NCI-H524 treated with DMSO at 0.1 percent for 48 hours (cell line): ENCODE results near the gene ASIC1.

Experiments used
- DNase-seq: peaks from one replicate; lab custom pipeline; 2025; lab: John Stamatoyannopoulos, UW

Gene ASIC1

DNA sequence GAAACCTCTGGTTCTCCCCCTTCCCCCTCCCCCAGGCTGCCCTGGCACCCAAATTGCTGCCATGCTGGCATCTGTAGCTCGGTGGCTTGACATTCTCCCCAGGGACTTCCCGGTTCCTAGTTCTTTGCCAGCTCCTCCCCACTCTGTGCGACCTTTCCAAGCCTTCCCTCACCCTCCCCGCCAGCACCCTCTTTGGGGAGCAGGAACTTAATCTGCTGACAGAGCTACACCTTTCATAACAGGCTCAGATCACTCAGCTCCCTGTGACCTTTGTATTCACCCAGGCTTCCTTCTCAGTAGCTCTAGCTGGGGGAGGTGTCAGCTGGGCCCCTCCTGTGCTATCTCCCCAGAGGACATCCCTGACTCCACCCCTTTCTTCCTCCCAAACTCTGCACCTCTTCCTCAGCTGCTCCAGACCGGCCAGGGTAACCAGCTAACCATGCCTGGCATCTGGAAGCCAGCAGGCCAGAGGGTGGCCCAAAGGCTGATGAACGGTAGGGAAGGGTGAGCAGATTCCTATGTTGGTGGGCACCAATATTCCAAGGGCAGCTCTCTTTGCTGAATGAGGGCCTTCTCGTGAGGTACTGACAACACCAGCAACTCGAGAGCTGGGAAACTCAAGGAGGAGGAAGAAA lies 52.8 kb downstream of the ASIC1 start:
- no peak for DNase-seq

DNA sequence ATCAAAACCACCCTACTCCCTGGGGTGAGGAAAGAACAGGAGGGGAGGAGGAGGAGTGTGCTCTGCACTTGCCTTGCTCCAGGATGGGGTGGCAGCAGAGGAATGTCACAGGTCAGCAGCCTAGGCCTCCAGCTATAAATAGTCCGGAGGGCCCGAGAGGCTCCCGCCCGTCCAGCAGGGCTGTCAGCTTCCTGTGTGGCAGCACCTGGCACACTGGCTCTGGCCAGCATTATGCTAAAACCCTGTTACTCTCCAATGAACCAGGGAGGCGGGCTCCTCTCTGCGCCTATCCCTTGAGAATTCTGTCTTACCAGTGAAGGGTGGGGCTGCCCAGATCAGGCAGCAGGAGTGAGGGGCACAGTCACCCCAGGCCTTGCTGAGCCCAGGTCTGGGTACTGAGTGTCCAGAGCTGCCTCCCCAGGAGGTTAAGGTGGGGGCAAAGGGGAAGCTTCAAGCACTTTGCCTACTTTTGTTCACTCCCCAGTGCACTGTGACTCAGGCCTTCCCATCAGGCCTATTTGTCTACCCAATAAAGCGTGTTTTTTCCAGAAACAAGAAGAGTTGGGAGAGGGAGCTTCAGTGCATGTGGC lies 53.5 kb downstream of the ASIC1 start:
- no peak for DNase-seq

DNA sequence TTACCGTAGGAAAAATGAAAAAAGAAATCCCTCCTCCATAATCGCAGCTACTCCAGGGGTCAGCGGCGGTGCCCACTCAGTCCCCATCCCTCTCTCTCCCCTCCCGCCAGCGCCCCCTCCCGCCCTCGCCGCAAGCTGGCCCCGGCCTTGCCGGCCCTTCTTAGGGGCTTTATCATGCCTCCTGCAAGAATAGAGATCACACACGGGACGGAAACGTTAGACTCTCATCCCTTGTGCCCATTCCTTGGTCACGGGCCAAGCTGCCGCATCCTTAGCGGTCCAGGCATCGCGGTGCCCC lies 53.9 kb downstream of the ASIC1 start:
- no peak for DNase-seq

DNA sequence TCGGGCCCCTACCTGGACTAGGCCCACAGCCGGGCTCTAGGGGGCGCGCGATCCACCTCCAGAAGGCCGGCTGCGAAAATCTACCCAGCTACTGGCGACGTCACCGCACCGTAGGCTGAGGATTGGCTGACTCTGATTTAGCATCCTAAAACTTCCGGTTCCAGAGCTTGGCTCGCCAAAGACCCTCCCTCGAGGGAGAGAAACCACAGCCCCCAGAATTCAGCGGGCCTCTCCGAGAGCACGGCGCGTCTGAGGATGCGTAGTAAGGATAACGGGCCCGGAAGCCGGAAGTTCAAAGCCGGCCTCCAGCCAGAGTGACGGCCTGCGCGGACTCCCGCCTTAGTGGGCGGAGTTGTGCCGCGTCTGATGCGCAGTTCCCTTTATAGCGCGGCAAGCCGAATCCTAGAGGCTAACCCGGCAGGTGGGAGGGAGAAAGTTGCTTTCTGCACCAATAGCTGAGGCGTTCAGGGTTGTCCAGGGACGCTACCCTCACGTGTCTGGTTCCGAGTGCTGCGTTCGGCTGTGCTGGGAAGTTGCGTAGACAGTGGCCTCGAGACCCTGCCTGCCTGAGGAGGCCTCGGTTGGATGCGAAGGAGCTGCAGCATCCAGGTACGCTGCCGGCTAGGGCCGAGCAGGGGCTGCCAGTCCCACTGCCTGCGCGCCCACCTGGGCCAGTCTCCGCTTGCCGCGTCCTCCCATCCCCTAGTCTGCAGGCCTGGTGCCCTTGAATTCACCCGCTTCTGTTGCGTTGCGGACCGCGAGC lies 54.5 kb downstream of the ASIC1 start, which contains the start of gene COX14:
TSS of gene COX14 (plus strand) at position 544 of the 763 bp plus-strand sequence. CDS start 7,808 bp downstream, outside the sequence.
- DNase-seq = peak; percentile 97

DNA sequence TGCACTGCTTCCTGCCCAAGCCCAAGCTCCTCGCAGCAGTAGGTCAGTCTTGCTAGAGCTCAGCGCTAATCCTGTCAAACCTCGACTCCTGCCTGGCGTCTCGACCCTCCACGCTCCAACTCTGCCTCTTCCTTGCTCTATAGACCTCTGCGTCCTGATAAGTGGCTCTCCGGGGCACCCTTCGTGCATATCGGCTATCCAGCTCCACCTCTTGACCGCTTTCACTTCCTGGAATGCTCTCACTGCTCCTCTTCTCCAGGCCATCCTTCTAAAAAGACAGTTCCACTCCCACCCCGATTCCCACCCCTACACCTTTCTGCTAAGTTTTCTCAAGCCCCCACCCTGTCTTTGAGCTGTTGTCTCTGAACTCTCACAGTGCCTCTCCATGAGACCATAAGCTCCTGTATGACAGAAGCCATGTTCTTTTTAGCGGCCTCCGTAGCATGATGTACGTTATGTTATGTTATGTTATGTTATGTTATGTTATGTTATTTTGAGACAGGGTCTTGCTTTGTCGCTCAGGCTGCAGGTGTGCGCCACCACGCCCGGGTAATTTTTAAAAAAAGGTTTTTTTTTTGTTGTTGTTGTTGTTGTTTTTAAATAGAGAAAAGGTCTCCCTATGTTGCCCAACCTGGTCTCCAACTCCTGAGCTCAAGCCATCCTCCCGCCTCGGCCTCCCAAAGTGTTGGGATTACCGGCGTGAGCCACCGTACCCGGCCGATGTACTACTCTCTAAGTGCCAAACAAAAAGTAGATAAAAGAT lies 55.2 kb downstream of the ASIC1 start:
- DNase-seq = no peak

DNA sequence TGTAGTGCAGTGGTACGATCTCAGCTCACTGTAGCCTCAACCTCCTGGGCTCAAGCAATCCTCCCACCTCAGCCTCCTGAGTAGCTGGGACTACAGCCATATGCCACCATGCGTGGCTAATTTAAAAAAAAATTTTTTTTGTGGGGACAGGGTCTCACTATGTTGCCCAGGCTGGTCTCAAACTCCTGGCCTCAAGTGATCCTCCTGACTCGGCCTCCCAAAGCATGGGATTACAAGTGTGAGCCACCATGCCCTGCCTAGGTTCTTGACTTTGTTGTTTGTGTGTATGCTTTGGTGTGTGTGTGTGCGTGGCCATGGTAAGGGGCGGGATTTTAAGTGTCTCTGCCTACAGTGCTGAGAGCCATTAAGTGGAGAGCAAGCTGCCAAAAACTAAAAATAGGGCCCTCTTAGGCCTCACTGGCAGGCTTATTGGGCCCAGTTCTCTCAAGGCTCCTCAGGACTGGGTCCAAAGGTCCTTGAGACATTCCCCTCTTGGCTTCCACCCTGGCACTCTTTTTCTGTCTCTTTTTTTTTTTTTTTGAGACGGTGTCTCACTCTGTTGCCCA lies 59.7 kb downstream of the ASIC1 start:
- no peak for DNase-seq

DNA sequence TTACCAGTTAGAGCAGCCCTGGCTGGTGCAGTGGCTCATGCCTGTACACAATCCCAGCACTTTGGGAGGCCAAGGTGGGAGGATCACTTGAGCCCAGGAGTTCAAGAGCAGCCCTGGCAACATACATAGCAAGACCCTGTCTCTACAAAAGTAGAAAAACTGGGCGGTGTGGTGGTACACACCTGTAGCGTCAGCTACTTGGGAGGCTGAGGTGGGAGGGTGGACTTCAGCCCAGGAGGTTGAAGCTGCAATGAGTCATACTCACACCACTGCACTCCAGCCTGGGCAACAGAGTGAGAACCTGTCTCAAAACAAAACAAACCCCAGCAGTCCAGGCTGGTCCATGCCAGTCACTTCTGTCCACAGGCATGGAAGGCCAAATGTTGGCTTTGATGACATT lies 62.0 kb downstream of the ASIC1 start:
- DNase-seq = no peak

DNA sequence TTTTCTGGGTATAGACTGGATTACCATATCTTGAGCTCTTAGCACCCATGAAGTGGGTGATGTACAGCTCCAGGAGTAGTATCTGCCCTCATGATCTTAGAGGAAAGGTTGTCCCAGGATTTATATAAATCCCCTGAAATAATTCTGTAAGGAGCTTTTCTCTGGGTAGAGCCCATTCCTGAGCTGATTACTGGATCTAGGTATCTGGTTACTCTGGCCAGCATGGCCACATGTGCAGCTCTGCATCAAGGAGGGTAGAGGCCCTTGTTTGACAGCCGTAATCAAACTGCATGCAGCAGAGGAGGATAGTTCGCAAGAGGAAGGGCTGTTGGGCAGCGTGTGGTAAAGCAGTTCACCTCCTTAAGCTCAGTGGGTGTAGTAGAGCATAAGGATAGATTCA lies 63.1 kb downstream of the ASIC1 start:
- no peak for DNase-seq

DNA sequence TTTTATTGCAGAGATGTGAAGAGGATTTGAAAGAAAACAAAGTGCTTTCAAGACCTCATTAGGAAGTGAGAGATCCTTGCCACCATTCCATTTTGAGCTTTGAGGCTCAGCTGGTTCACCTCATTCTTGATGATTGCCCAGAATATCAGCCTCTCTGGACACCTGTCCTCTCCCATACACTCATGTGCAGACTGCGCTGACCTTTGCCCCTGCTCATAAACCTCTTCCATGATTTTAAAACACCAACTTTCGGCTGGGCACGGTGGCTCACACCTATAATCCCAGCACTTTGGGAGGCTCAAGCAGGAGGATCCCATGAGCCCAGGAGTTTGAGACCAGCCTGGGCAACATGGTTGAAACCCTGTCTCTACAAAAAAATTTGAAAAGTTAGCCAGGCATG lies 63.6 kb downstream of the ASIC1 start:
- DNase-seq = no peak

DNA sequence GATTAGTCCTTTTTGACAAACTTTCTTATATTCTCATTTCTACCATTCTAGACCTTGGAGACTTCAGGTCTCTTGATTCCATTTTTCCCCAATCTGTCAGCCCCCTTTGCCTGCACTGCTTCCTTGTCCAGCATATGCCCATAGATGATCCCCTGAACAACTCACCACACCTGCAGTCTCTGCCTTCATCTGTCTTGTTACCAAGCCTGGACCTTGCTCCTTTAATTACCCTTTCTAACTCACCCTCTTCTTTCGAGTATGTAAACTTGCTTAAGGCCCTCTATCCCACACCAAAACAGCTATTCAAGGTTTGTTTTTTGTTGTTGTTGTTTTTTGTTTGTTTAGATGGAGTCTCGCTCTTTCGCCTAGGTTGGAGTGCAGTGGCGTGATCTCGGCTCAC lies 64.2 kb downstream of the ASIC1 start:
- no peak for DNase-seq

DNA sequence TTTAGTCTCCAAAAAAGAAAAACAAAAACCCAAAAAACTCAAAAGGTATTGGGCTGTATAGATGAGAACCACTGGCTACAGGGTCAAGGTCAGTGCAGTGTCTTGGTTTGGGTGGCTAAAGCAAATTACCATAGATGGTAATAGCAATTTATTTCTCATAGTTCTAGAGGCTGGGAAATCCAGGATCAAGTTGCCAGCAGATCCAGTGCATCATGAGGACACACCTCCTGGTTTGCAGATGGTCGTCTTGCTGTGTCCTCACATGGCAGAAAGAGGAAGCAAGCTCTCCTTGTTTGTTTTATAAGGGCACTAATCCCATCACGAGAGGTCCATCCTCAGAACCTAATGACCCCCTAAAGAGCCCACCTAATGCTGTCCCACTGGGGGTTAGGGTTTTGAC lies 65.8 kb downstream of the ASIC1 start:
- no peak for DNase-seq

DNA sequence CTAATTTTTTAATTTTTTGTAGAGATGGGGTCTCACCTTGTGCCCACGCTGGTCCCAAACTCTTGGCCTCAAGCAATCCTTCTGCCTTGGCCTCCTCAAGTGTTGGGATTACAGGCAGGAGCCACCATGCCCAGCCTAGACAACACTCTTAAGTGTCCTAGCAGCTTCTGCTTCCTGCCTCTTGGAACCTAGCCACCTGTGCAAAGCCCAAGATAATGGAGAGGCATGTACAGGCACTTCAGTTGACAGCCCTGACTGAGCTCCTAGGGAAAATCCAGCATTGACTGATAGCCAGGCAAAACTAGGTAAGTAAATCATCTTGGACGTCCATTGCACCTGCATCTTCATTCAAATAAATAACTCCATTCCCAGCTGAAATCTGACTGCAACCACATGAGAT lies 70.2 kb downstream of the ASIC1 start:
- no peak for DNase-seq

DNA sequence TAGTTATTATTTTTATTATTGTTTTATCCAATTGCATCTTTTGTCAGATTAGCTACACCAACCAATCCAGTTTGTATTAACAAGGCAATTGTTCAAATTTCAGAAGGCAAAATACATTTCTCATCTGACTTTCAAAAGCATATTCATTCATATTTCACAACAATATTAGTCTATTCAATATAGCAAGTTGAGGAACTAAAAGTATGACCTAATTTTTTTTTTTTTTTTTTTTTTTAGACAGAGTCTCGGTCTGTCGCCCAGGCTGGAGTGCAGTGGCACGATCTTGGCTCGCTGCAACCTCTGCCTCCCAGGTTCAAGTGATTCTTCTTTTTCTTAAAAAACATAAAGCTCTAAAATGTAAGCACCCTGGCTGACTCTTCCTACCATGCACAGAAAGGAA lies 71.9 kb downstream of the ASIC1 start:
- DNase-seq = no peak

DNA sequence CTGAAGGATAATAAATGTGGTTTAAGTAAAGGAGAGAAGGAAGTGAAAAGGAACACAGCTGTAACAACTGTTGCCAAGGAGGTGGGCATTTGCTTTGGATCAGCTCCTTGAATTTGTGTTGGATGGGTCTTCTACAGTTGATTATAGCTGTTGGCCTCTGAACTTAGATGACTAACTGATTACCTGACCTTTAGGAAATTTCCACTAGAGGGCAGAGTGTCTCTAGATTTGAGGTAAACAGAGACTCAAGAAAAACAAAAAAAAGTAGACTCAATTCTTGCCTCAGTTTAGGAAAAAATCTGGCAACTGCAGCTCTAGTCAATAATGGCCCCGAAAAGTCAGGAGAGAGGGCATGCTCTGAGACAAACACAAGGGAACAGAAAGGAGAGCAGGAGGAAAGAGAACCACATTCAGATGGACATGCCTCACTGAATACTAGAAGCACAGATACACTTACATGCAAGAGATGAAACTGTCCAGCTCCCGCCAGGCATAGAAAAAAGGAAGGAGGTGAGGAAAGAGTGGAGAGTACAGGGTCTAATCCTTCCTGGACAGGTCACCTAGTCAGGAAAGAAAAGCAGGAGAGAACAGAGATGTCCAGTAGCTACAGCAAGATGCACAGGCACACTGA lies 75.2 kb downstream of the ASIC1 start:
- no peak for DNase-seq
